Activated T-cell treated with anti-CD3 and anti-CD28 coated beads, Interleukin-2, amount 50 U/mL, for 72 hours (primary cell): ENCODE measurements around the gene AK1. TPM values are rescaled to one million over a fixed set of nuclear protein-coding genes. Genes with fewer than 3 reads are reported as not detected.

Experiments used
- ATAC-seq, 2 donors: fragments of 150-1000 bp; cut with Tn5 transposase; replicated peaks in 1 of 2; 2 replicates each; pipeline ENCODE4 v1.10.0; 2021; ENCODE audit warnings: moderate library complexity in 2 of 2, mild to moderate bottlenecking in 1 of 2
- DNase-seq, 2 donors: peaks; one replicate each; pipeline ENCODE4 v3.0.0; 2021 to 2022; ENCODE audit warnings: mixed read lengths in 1 of 2
- H3K27ac Mint-ChIP-seq: one replicate; pipeline ENCODE4 v1.8.0; 2022; ENCODE audit warnings: mild to moderate bottlenecking, moderate library complexity, mixed read lengths
- H3K27me3 Mint-ChIP-seq: one replicate; pipeline ENCODE4 v1.8.0; 2022; ENCODE audit warnings: low read depth, mixed read lengths
- H3K36me3 Mint-ChIP-seq, 2 donors: one replicate each; pipeline ENCODE4 v1.8.0; 2022; ENCODE audit warnings: mixed read lengths in 2 of 2, mild to moderate bottlenecking in 1 of 2; ENCODE audit not compliant: insufficient read depth in 2 of 2
- H3K4me1 Mint-ChIP-seq: one replicate; pipeline ENCODE4 v1.8.0; 2022; ENCODE audit warnings: low read depth, mixed read lengths
- H3K4me3 Mint-ChIP-seq, 2 donors: one replicate each; pipeline ENCODE4 v1.8.0; 2022; ENCODE audit warnings: mild to moderate bottlenecking in 2 of 2, mixed read lengths in 2 of 2, moderate library complexity in 2 of 2
- H3K9me3 Mint-ChIP-seq, 2 donors: one replicate each; pipeline ENCODE4 v1.8.0; 2022; ENCODE audit warnings: mixed read lengths in 2 of 2
- total RNA-seq, 2 donors: library from RNA; stranded (reverse); gene quantifications; one replicate each; pipeline ENCODE4 v1.2.3, GENCODE V29; 2022

The AK1 gene
- total RNA-seq, 2 donors from 2014 or later: 37.7 to 41.9 TPM

DNA sequence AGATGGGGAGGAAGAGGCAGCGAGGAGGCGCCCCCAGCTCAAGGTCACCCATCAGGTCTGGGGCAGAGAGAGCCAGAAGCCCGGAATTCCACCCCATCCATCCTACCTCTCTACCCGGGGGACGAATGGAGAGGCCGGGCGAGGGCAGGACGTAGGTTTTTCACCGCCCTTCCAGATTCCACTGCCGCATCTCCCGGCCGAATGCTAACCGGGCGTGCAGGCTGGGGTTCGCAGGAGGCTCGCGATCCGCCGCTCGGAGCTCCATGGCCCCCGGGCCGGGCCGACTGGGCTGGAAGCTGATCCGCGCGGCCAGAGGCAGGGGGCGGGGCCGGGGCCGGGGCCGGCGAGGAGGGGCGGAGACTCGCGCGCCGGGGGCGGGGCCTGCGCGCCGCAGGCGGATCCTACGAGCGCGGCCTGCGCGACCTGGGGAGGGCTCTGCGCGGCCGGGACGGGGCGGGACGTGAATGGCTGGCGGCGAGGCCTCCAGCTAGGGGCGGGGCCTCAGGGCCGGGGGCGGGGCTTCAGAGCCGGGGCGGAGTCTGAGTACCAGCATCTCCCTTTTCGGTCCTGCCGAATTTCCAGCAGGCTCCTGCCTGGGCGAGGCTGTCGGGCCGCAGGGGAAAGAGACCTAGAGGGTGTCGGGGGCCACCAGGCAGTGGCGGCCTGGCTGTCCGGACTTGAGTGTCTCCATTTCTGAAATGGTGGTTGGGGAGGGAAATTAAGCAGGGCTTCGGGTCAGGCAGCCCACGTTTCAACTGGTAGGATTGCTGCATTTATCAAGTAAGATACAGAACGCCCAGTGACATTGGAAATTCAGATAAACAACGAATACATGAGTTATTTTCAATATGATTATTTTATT lies 39.5 kb upstream of the AK1 start, which contains the start of gene ST6GALNAC4:
ST6GALNAC4 (minus strand) TSS at position 322 of the 862 bp plus-strand sequence. CDS start 622 bp downstream, outside the sequence.
- peaks cover 79% of the 10 kb centered on the region for H3K4me1 Mint-ChIP-seq
- H3K4me3 Mint-ChIP-seq: peak within 1 kb of the TSS; percentile 83 to 86
- H3K27ac Mint-ChIP-seq: peak within 1 kb of the TSS; percentile 65
- no peaks in the 10 kb centered on the region for H3K9me3 Mint-ChIP-seq
- H3K27me3 Mint-ChIP-seq: peaks cover 2% of the 10 kb centered on the region
- peaks cover 0 to 2% of the 10 kb centered on the region in 2 donors for H3K36me3 Mint-ChIP-seq
- DNase-seq: peak; percentile 94 to 97
- ATAC-seq: peak; percentile 93 to 95

DNA sequence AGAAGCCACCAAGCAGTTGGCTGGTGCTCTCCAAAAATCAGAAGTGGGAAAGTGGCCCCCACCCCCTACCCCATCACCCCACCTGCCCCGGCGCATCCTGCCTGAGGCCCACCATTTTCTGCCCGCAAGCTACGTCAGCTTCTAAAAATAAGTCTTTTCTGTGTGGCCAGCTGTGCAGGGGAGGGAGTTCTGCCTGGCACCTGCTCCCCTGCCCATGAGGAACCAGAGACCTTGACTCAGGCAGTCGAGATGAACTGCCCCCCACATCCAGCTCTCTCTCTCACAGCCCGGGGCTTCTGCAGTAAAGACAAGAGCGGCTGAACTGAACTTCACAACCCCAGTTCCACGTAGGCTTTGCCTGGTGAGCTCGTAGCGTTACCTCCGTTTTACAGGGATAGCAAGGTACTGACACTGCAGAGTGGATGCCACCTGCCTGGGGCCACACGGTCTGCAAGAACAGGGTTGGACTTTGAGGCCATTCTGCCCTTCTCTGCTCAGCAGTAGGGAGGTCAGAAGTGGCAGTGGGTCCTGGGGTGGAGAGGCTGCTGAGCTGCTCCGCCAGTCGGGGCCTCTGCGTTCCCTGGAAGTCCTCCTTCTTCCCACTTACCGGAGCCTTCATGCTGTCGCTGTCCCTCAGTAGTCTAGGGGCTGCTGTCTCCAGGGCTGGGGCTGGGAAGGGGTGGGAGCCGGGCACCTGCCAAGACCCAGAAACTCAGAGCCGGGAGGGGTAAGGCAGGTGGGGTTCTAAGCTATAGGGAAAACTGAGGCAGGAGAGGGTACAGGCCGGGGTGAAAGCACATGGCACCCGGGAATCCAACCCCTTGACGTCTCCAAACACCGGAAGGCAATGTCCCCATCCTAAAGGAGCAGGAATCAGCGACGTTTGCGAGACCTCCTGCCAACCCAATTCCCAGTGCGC lies 38.6 kb upstream of the AK1 start:
- H3K4me1 Mint-ChIP-seq: peaks cover 80% of the 10 kb centered on the region
- H3K27ac Mint-ChIP-seq: peak overlapping the region; percentile 65
- H3K9me3 Mint-ChIP-seq: no peaks in the 10 kb centered on the region
- H3K27me3 Mint-ChIP-seq: no peaks in the 10 kb centered on the region
- ATAC-seq (no peak), DNase-seq (no peak)
- H3K4me3 Mint-ChIP-seq: peak overlapping the region; percentile 80 to 84
- H3K36me3 Mint-ChIP-seq: peaks cover 0 to 2% of the 10 kb centered on the region in 2 donors

DNA sequence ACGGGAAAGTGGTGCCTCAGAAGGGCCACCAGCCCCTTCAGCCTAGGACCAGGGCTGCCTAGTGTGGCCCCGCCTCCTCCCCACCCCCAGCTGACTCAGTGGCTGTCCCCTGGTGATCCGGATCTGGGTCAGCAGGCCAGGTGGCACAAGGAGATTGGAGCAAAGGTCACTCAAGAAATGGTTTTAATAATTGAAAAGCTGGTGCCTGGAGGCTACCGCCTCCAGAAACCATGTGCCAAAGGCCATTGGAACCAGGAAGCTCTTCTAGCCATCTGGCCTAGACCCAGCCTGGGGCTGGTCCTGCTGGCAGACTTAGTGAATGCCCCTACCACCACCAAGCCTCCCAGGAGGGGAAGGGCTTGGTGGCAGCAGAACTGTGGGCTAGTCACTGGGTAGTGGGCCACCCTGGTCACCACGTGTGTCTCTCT lies 37.9 kb upstream of the AK1 start:
- no peak overlapping the region for H3K27ac Mint-ChIP-seq
- H3K27me3 Mint-ChIP-seq: no peaks in the 10 kb centered on the region
- H3K4me1 Mint-ChIP-seq: peaks cover 82% of the 10 kb centered on the region
- no peaks in the 10 kb centered on the region for H3K9me3 Mint-ChIP-seq
- ATAC-seq: no peak
- H3K4me3 Mint-ChIP-seq: peak overlapping the region; percentile 80 to 84
- DNase-seq: no peak
- peaks cover 0 to 2% of the 10 kb centered on the region in 2 donors for H3K36me3 Mint-ChIP-seq

DNA sequence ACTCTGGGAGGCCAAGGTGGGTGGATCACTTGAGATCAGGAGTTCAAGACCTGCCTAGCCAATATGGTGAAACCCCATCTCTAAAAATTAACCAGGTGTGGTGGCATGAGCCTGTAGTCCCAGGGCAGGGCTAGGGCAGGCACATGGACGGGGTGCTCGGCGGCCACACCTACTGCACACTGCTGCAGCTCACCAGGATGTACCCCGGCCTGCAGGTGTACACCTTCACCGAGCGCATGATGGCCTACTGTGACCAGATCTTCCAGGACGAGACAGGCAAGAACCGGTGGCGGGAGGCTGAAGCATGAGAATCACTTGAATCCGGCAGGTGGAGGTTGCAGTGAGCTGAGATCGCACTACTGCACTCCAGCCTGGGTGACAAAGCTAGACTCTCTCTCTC lies 36.2 kb upstream of the AK1 start:
- ATAC-seq: no peak
- Mint-ChIP-seq H3K36me3 (peaks cover 0 to 2% of the 10 kb centered on the region in 2 donors), H3K9me3 (no peaks in the 10 kb centered on the region), H3K4me3 (no peak overlapping the region), H3K27ac (no peak overlapping the region), H3K4me1 (peaks cover 66% of the 10 kb centered on the region), H3K27me3 (no peaks in the 10 kb centered on the region)
- DNase-seq: no peak

DNA sequence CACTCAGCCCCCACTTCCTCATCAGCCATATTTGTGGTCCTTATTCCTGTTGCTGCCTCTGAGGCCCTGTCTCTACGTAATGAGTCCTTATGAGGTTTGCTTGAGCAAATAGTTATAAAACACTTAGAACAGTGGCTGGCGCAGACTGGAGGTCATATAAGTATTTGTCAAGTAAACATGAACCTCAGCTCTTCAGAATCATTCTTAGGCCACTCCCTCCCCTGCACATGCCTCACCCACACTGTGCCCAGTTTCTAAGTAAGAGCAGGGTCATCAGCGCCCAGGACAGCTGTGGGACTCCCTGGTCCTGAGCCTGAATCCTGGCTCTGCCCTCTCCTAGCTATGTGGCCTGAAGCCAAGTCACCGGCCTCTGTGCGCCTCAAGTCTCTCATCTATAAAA lies 35.4 kb upstream of the AK1 start:
- Mint-ChIP-seq H3K9me3 (no peaks in the 10 kb centered on the region), H3K4me3 (no peak overlapping the region), H3K4me1 (peaks cover 58% of the 10 kb centered on the region), H3K36me3 (peaks cover 0 to 2% of the 10 kb centered on the region in 2 donors), H3K27ac (peak overlapping the region; percentile 42), H3K27me3 (no peaks in the 10 kb centered on the region)
- DNase-seq: no peak
- ATAC-seq: no peak

DNA sequence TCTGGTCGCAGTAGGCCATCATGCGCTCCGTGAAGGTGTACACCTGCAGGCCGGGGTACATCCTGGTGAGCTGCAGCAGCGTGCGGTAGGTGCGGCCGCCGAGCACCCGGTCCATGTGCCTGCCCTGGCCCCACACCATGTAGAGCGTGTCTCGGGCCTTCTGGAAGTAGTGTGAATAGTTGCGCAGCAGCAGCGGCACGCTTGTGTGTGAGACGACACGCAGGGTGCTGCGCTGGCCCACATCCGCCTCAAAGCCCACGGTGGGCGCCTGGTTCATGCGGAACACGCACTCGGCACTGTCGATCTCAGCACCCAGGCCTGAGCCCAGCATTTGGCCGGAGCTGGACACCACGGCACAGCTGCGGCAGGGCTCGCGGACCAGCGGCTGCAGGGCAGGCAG lies 34.8 kb upstream of the AK1 start:
- ATAC-seq (no peak), DNase-seq (no peak)
- no peaks in the 10 kb centered on the region for H3K9me3 Mint-ChIP-seq
- H3K36me3 Mint-ChIP-seq: peaks cover 0 to 2% of the 10 kb centered on the region in 2 donors
- peak overlapping the region; percentile 42 for H3K27ac Mint-ChIP-seq
- H3K27me3 Mint-ChIP-seq: no peaks in the 10 kb centered on the region
- H3K4me1 Mint-ChIP-seq: peaks cover 53% of the 10 kb centered on the region
- no peak overlapping the region for H3K4me3 Mint-ChIP-seq

DNA sequence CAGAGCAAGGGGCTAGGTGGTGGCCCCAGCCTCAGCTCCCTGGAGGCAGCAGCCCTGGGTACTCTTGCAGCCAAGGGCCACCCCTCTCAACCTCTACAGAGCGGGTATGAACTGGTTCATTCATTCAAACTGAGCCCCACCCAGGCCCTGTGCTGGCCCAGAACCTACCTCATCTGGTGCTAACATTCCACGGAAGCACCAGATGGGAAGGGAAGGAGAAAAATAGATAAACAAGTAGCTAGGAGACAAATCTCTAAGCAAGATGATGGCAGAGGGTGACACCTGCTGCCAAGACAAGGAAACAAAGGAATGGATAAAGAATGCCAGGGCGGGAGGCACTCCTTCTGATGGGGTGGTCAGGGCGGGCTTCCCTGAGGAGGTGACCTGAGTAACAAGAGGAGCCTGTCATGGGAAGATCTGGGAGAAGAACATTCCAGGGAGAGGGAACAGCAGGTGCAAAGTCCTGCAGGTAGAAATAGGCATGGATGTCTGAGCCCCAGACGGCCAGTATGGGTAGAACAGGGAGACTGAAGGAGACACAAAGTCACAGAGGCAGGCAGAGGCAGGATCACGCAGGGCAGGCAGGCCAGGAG lies 33.2 kb upstream of the AK1 start:
- DNase-seq (no peak), ATAC-seq (no peak)
- Mint-ChIP-seq H3K27me3 (no peaks in the 10 kb centered on the region), H3K36me3 (peaks cover 0 to 2% of the 10 kb centered on the region in 2 donors), H3K4me3 (peak overlapping the region; percentile 36 to 60), H3K4me1 (peaks cover 61% of the 10 kb centered on the region), H3K9me3 (no peaks in the 10 kb centered on the region), H3K27ac (peak overlapping the region; percentile 74)

DNA sequence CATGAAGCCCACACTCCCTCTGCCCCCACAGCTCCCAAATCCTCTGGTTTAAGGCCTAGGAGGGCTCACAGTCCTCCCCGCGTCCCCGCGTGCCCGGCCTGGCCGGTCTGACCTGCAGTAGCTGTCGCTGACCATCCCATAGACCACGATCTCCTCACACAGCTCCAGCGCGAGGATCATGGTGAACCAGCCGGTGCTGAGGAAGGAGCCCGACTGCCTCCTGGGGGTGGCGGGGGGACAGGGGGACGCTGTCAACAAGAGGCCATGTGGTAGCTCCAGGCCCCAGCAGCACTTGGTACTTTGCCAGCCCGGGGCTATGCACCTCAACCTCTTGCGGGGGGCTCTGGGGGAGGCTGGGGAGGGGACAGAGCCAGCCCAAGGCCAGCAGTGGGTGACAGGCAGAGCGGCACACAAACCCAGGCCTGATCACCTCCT lies 32.4 kb upstream of the AK1 start:
- peaks cover 0 to 4% of the 10 kb centered on the region in 2 donors for H3K36me3 Mint-ChIP-seq
- H3K4me1 Mint-ChIP-seq: peaks cover 61% of the 10 kb centered on the region
- ATAC-seq (no peak), DNase-seq (no peak)
- H3K27me3 Mint-ChIP-seq: no peaks in the 10 kb centered on the region
- no peaks in the 10 kb centered on the region for H3K9me3 Mint-ChIP-seq
- no peak overlapping the region for H3K27ac Mint-ChIP-seq
- H3K4me3 Mint-ChIP-seq: no peak overlapping the region

DNA sequence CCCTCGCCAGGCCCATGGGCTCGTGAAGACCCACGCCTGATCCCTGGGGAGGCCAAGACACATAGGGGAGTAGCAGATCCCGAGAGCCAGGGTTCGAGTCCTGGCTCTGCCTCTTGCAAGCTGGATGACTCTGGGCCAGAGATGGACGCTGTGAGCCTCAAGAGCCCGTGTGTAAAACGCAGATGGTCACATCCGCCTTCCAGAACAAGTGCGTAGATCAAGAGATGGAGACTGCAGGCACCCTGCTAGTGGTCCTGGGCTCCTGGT lies 31.1 kb upstream of the AK1 start:
- no peak for DNase-seq
- Mint-ChIP-seq H3K9me3 (no peaks in the 10 kb centered on the region), H3K4me3 (no peak overlapping the region), H3K27ac (no peak overlapping the region), H3K4me1 (peaks cover 63% of the 10 kb centered on the region), H3K36me3 (peaks cover 0 to 4% of the 10 kb centered on the region in 2 donors), H3K27me3 (no peaks in the 10 kb centered on the region)
- no peak for ATAC-seq

DNA sequence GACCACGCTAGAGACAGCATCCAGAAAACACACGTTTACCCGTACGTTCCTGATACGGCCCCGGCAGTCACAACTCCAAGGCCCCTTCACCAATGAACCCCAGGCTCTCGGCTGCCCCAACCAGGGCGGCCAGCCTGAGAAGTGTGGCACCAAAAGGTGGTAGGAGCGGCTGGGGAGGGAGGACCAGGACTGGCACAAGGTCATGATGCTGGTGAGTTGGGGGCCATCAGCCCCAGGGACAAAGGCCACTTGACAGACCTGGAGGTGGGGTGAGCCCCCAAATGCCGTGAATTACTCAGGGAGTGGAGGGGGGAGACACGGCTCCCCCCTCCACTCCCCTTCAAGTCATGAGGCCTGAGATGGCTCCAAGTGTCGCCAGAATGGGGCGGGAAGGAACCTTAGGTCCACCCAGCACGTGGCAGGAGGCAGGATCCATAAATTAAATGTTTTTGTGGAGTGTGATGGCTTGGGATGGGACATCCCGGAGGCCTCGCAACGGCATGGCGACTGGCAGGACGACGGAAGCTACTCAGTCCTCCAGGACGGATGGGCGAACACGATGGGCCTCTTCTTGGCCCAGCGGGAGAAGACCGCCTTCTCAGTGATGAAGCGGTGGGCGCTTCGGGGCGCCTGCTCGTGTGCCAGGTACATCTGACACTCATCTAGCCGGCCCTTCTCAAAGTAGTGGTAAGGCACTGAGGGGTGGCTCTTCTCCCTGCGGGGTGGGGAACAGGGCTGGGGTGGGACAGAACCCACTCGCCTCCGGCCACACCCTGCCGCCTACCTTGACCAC lies 30.6 kb upstream of the AK1 start:
- H3K9me3 Mint-ChIP-seq: no peaks in the 10 kb centered on the region
- no peak for DNase-seq
- H3K4me1 Mint-ChIP-seq: peaks cover 65% of the 10 kb centered on the region
- H3K4me3 Mint-ChIP-seq: no peak overlapping the region
- H3K36me3 Mint-ChIP-seq: peaks cover 0 to 4% of the 10 kb centered on the region in 2 donors
- no peak for ATAC-seq
- H3K27me3 Mint-ChIP-seq: no peaks in the 10 kb centered on the region
- H3K27ac Mint-ChIP-seq: no peak overlapping the region

DNA sequence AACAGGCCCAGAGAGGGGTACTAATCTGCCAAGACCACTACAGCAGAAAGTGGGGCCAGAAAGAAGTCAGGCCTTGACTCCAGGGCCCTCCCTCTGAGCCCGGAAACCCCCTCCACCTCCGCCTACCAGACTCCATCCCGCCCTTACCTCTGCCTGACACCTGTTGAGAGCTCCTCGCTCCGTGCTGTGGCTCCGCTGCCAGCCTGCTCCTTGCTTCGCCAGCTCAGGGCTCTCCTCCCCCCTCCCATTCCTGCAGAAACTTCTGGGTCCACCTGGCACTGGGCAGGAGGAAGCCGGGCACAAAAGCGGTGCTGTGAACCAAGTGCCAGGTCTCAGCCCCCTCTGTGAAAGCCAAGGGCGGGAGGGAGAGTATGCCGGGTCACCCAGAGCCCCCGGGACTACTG lies 28.3 kb upstream of the AK1 start:
- peak; percentile 62 to 71 for DNase-seq
- Mint-ChIP-seq H3K27ac (peak overlapping the region; percentile 100), H3K36me3 (peaks cover 0 to 2% of the 10 kb centered on the region in 2 donors), H3K27me3 (no peaks in the 10 kb centered on the region), H3K9me3 (no peaks in the 10 kb centered on the region), H3K4me3 (peak overlapping the region; percentile 93 to 99), H3K4me1 (peaks cover 54% of the 10 kb centered on the region)
- ATAC-seq: peak; percentile 49 to 59

DNA sequence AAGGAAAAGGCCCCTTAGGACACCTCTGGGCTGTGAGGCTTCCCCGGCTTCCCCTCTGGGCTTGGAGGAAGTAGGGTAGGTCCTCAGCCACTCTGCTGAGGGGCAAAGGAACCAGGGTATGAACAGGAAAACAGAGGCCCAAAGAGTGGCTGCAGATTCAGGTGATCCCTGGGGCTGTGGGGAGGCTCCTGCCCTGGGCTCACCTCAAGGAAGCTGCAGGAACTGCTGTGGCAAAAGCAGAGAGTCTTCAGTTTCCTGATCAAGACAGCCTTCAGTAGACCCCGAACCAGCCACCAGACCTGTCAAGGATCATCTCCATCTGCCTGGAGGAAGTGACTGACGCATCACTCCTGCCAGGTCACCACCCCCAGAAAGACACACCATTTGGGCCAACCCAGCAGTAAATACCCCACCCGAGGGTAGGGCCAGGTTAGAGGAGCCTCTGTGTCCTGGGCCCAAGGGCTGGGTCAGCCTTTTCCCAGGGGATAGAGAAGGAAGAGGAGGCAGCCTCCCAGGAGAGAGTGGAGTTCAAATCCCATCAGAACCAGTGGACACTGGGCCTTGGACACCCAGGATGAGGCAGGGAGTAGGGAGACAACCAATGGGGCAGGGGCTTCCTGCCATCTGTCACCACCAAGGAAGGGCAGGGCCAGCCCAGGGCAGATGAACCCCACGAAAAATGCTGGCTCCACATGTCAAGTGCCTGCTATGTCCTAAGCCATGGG lies 27.7 kb upstream of the AK1 start:
- DNase-seq: peak; percentile 66 to 69
- H3K4me3 Mint-ChIP-seq: peak overlapping the region; percentile 93 to 99

More for the DNA sequence above, 27.7 kb upstream of the AK1 start:
- ATAC-seq: peak; percentile 66 to 71
- Mint-ChIP-seq H3K27ac (peak overlapping the region; percentile 100), H3K36me3 (peaks cover 0 to 2% of the 10 kb centered on the region in 2 donors), H3K9me3 (no peaks in the 10 kb centered on the region), H3K4me1 (peaks cover 49% of the 10 kb centered on the region), H3K27me3 (no peaks in the 10 kb centered on the region)
